ENCODE results near the gene KNL1. TPM values are rescaled to one million over a fixed set of nuclear protein-coding genes. Genes with fewer than 3 reads are reported as not detected.

KNL1 gene
- total RNA-seq, 1 donor from 2014 or later = 33.4 TPM

- H3K27me3 Mint-ChIP-seq (ENCODE audit: low read depth) = peaks cover 16% of the 10 kb centered on the region
- peaks cover 19% of the 10 kb centered on the region for H3K4me1 Mint-ChIP-seq
- no peak overlapping the region for H3K27ac Mint-ChIP-seq (ENCODE audit: unreplicated experiment)
- DNase-seq (ENCODE audit: low read depth, low spot score) = no peak
- no peak for TF ChIP-seq CTCF (conservative IDR thresholded peaks at IDR 0.05)
- H3K9me3 Mint-ChIP-seq = no peaks in the 10 kb centered on the region
- peak overlapping the region; percentile 59 for H3K4me3 Mint-ChIP-seq
- H3K36me3 Mint-ChIP-seq (ENCODE audit: low read depth) = peaks cover 4% of the 10 kb centered on the region
These were observed 30.6 kb upstream of the KNL1 start for GRCh38 chr15:40563426-40563825.

- peaks cover 25% of the 10 kb centered on the region for H3K4me1 Mint-ChIP-seq
- DNase-seq (ENCODE audit: low read depth, low spot score) = peak; percentile 86
- H3K27ac Mint-ChIP-seq (ENCODE audit: unreplicated experiment) = peak within 1 kb of the TSS; percentile 79
- peaks cover 16% of the 10 kb centered on the region for H3K27me3 Mint-ChIP-seq (ENCODE audit: low read depth)
- H3K4me3 Mint-ChIP-seq = peak within 1 kb of the TSS; percentile 93
- H3K36me3 Mint-ChIP-seq (ENCODE audit: low read depth) = peaks cover 4% of the 10 kb centered on the region
- TF ChIP-seq CTCF (conservative IDR thresholded peaks at IDR 0.05) = no peak
- H3K9me3 Mint-ChIP-seq = no peaks in the 10 kb centered on the region
These were observed 29.3 kb upstream of the KNL1 start, which contains the start of gene CCDC32 for GRCh38 chr15:40564591-40565332. Gene CCDC32, minus strand, starts transcription at chr15:40565042. Its CDS starts 2,027 bp downstream, at chr15:40563015.

DNA sequence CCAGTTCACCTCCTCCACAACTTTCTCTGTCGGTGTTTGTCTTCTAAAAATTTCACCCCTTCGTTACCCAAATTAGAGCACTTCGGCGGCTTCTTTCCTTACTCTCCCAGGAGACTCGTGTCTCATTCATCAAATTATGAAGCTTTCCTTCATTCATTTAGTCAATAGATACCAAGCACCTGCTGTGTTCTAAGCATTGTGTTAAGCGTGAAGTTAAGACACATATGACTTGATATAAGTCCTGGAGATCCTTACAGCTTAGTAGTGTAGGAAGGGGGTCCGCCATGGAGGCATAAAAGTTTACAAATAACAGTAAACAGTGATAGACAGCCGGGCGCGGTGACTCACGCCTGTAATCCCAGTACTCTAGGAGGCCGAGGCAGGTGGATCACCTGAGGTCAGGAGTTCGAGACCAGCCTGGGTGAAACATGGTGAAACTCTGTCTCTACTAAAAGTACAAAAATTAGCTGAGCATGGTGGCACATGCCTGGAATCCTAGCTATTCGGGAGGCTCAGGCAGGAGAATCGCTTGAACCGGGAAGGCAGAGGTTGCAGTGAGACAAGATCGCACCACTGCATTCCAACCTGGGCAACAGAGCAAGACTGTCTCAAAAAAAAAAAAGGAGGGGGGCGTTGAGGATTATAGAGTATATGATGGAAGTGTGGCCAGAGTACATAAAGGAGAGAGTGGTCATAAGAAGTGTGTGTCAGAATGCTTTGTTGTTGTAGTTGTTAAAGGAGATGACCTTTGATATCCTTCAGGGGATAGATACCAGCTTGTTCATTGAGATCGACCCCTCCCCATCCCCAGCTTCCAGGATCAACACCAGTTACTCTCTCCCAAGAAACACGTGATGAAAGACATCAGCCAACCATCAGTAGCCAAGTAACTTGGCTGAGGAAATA, 28.5 kb upstream of the KNL1 start:
- H3K4me3 Mint-ChIP-seq = peak overlapping the region; percentile 93
- peaks cover 16% of the 10 kb centered on the region for H3K27me3 Mint-ChIP-seq (ENCODE audit: low read depth)
- H3K27ac Mint-ChIP-seq (ENCODE audit: unreplicated experiment) = peak overlapping the region; percentile 78
- no peak for TF ChIP-seq CTCF (conservative IDR thresholded peaks at IDR 0.05)
- H3K9me3 Mint-ChIP-seq = no peaks in the 10 kb centered on the region
- H3K36me3 Mint-ChIP-seq (ENCODE audit: low read depth) = peaks cover 1% of the 10 kb centered on the region
- no peak for DNase-seq (ENCODE audit: low read depth, low spot score)
- H3K4me1 Mint-ChIP-seq = peaks cover 33% of the 10 kb centered on the region

- peak; percentile 24 for TF ChIP-seq CTCF (conservative IDR thresholded peaks at IDR 0.05)
- Mint-ChIP-seq H3K9me3 (no peaks in the 10 kb centered on the region), H3K4me1 (peaks cover 43% of the 10 kb centered on the region), H3K27me3 (ENCODE audit: low read depth) (peaks cover 16% of the 10 kb centered on the region), H3K4me3 (peak overlapping the region; percentile 81), H3K27ac (ENCODE audit: unreplicated experiment) (no peak overlapping the region), H3K36me3 (ENCODE audit: low read depth) (no peaks in the 10 kb centered on the region)
- no peak for DNase-seq (ENCODE audit: low read depth, low spot score)
These were observed 26.9 kb upstream of the KNL1 start for GRCh38 chr15:40567111-40567510.

DNA sequence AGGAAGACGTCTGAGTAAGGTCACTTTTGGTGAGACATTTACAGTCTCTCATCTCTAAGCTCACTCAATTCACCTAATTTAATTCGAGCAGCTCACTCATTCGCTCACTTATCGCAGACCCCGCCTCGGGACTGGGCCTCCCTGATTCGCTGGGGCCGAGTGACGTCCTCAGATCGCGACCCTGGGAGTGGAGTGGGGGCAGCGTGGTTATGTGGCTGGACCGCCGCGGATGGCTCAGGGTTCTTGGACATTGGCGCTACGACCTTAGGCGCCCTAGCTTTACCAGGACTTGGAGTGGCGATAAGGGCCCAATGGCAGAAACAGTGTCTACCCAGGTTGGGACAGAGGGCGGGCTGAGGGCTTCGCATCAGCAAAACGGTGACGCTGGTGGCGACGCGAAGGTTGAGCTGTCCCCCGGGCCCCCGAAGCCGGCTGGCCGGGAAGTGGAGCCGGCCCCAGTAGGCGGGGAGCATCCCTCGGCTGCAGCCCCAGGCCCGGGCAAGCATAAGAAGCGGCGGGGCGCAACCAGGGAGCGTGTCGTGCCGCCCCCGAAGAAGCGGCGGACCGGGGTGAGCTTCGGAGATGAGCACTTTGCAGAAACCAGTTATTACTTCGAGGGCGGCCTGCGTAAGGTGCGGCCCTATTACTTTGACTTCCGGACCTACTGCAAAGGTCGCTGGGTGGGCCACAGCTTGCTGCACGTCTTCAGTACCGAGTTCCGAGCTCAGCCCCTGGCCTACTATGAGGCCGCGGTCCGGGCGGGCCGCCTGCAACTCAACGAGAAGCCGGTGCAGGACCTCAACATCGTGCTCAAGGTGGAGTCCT, 24.7 kb upstream of the KNL1 start, which contains the start of gene RPUSD2:
TSS of gene RPUSD2 (plus strand) at position 171 of the 825 bp plus-strand sequence. CDS start at position 210, 39 bp downstream.
- peak; percentile 87 for DNase-seq (ENCODE audit: low read depth, low spot score)
- Mint-ChIP-seq H3K9me3 (no peaks in the 10 kb centered on the region), H3K4me1 (peaks cover 38% of the 10 kb centered on the region), H3K36me3 (ENCODE audit: low read depth) (peaks cover 4% of the 10 kb centered on the region), H3K27me3 (ENCODE audit: low read depth) (peaks cover 16% of the 10 kb centered on the region), H3K4me3 (peak within 1 kb of the TSS; percentile 96), H3K27ac (ENCODE audit: unreplicated experiment) (peak within 1 kb of the TSS; percentile 96)
- no peak for TF ChIP-seq CTCF (conservative IDR thresholded peaks at IDR 0.05)
